Esophagus muscularis mucosa (tissue), 3 donors: ENCODE results near the gene TSSC4.

Experiments used
- POLR2A ChIP-seq: fragments of 450-650 bp; IDR thresholded peaks from one replicate; pipeline ENCODE4 v1.6.1; 2017; ENCODE audit warnings: antibody characterized with exemption, moderate library complexity, mild to moderate bottlenecking, low read depth
- TF ChIP-seq, protein P1 (sequence below), 3 experiments: fragments of 200-600 bp in 2 of 3; fragments of 450-650 bp in 1 of 3; sonication (generic) in 2 of 3; IDR thresholded peaks; one replicate each; pipeline ENCODE4 v1.5.1; 2017 to 2019; ENCODE audit warnings: antibody characterized with exemption in 3 of 3, mild to moderate bottlenecking in 2 of 3, moderate library complexity in 1 of 3

DNA sequence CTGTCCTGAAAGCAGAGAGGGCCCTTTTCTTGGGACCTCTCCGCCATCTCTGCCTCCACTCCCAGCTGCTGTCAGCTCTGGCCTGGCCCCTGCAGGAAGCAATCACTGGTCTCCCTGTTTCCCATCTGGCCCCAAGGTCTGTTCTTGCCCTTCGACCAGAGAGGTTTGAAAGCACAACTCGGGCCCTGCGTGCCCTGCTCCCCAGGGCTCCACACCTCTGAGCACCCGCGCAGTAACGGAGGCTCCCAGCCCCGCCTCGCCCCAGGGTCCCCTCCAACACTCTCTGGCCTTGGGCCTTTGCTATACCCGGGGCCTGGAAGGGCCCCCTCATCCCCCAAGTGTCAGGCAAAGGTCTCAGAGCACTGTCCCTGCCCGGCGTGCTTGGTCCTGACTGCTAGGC lies 31.2 kb upstream of the TSSC4 start:
- TF ChIP-seq POLR2A = no peak
- TF ChIP-seq, protein P1, sequence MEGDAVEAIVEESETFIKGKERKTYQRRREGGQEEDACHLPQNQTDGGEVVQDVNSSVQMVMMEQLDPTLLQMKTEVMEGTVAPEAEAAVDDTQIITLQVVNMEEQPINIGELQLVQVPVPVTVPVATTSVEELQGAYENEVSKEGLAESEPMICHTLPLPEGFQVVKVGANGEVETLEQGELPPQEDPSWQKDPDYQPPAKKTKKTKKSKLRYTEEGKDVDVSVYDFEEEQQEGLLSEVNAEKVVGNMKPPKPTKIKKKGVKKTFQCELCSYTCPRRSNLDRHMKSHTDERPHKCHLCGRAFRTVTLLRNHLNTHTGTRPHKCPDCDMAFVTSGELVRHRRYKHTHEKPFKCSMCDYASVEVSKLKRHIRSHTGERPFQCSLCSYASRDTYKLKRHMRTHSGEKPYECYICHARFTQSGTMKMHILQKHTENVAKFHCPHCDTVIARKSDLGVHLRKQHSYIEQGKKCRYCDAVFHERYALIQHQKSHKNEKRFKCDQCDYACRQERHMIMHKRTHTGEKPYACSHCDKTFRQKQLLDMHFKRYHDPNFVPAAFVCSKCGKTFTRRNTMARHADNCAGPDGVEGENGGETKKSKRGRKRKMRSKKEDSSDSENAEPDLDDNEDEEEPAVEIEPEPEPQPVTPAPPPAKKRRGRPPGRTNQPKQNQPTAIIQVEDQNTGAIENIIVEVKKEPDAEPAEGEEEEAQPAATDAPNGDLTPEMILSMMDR (IDR thresholded peaks at IDR 0.05) = no peak
